HEK293T (cell line): ENCODE measurements around the gene CALHM3.

Experiments used
- ARNT ChIP-seq: fragments of 450-650 bp; IDR thresholded peaks from 2 replicates; pipeline ENCODE4 v1.6.1; 2017; ENCODE audit warnings: mild to moderate bottlenecking
- BHLHE40 ChIP-seq: fragments of 450-650 bp; IDR thresholded peaks from 2 replicates; pipeline ENCODE4 v1.6.1; 2016; ENCODE audit warnings: mild to moderate bottlenecking, moderate library complexity, borderline replicate concordance
- FOXA1 ChIP-seq: fragments of 450-650 bp; IDR thresholded peaks from 2 replicates; pipeline ENCODE4 v1.6.1; 2016; ENCODE audit warnings: mild to moderate bottlenecking
- FOXK2 ChIP-seq: fragments of 450-650 bp; IDR thresholded peaks from 2 replicates; pipeline ENCODE4 v1.6.1; 2016; ENCODE audit warnings: mild to moderate bottlenecking
- FOXM1 ChIP-seq: fragments of 450-650 bp; IDR thresholded peaks from 2 replicates; pipeline ENCODE4 v1.6.1; 2017; ENCODE audit warnings: mild to moderate bottlenecking, borderline replicate concordance
- HDGF ChIP-seq: fragments of 450-650 bp; IDR thresholded peaks from 2 replicates; pipeline ENCODE4 v1.6.1; 2017; ENCODE audit warnings: antibody characterized with exemption, borderline replicate concordance
- SP1 ChIP-seq: fragments of 450-650 bp; IDR thresholded peaks from 2 replicates; pipeline ENCODE4 v1.6.1; 2017
- SUZ12 ChIP-seq: fragments of 450-650 bp; IDR thresholded peaks from 2 replicates; pipeline ENCODE4 v1.6.1; 2016; ENCODE audit warnings: mild to moderate bottlenecking
- ZNF384 ChIP-seq: fragments of 450-650 bp; IDR thresholded peaks from 2 replicates; pipeline ENCODE4 v1.6.1; 2016

GRCh38 chr10:103519798-103520197, 40.8 kb upstream of the CALHM3 start:
- TF ChIP-seq FOXK2, result no peak
- TF ChIP-seq HDGF, result no peak
- TF ChIP-seq FOXM1, result no peak
- no peak for TF ChIP-seq FOXA1
- no peak for TF ChIP-seq ZNF384
- no peak for TF ChIP-seq BHLHE40
- TF ChIP-seq SUZ12, result no peak
- no peak for TF ChIP-seq ARNT
- no peak for TF ChIP-seq SP1
